Astrocyte (in vitro differentiated cells and primary cell): ENCODE data around the gene SLC6A19.

Experiments
- EZH2 ChIP-seq: IDR thresholded peaks from 2 replicates; pipeline ENCODE4 v1.6.1; 2012; ENCODE audit warnings: mild to moderate bottlenecking, low read length, inconsistent platforms; ENCODE audit not compliant: insufficient read depth
- TF ChIP-seq, protein P1 (sequence below): IDR thresholded peaks from 2 replicates; pipeline ENCODE4 v1.5.1; 2011; ENCODE audit warnings: low read depth, mild to moderate bottlenecking, inconsistent platforms, low read length, moderate library complexity; ENCODE audit not compliant: insufficient read depth

GRCh38 chr5:1225081-1225480 is 23.7 kb downstream of the SLC6A19 start, which contains the start of gene SLC6A18:
- TF ChIP-seq, protein P1, sequence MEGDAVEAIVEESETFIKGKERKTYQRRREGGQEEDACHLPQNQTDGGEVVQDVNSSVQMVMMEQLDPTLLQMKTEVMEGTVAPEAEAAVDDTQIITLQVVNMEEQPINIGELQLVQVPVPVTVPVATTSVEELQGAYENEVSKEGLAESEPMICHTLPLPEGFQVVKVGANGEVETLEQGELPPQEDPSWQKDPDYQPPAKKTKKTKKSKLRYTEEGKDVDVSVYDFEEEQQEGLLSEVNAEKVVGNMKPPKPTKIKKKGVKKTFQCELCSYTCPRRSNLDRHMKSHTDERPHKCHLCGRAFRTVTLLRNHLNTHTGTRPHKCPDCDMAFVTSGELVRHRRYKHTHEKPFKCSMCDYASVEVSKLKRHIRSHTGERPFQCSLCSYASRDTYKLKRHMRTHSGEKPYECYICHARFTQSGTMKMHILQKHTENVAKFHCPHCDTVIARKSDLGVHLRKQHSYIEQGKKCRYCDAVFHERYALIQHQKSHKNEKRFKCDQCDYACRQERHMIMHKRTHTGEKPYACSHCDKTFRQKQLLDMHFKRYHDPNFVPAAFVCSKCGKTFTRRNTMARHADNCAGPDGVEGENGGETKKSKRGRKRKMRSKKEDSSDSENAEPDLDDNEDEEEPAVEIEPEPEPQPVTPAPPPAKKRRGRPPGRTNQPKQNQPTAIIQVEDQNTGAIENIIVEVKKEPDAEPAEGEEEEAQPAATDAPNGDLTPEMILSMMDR: no peak
- no peak for TF ChIP-seq EZH2
